Activated B cell treated with CpG ODN at 0.5 μM for 24 hours (primary cell): Measurements from ENCODE around the gene NMNAT3. TPM values are rescaled to one million over a fixed set of nuclear protein-coding genes. Genes with fewer than 3 reads are reported as not detected.

Experiments used
- ATAC-seq: fragments of 200-7000 bp; cut with Tn5 transposase; one replicate; pipeline ENCODE4 v1.10.0; 2021; ENCODE audit warnings: low read depth, mild to moderate bottlenecking, moderate library complexity
- CTCF ChIA-PET: fragments of 350-600 bp; sonication (Branson Sonifier 250); formaldehyde crosslinking; loops from one replicate; lab custom pipeline; 2021; ENCODE audit warnings: antibody characterized with exemption; lab: Charles Lee
- POLR2A ChIA-PET: fragments of 350-600 bp; sonication (Branson Sonifier 250); formaldehyde crosslinking; loops from one replicate; lab custom pipeline; 2021; ENCODE audit warnings: antibody characterized with exemption; lab: Charles Lee
- DNase-seq: peaks from one replicate; pipeline ENCODE4 v3.0.0; 2022
- H3K27ac Mint-ChIP-seq: one replicate; pipeline ENCODE4 v1.8.0; 2020; ENCODE audit warnings: mixed read lengths
- H3K27me3 Mint-ChIP-seq: one replicate; pipeline ENCODE4 v1.8.0; 2021; ENCODE audit warnings: mixed read lengths
- H3K36me3 Mint-ChIP-seq: one replicate; pipeline ENCODE4 v1.8.0; 2021; ENCODE audit warnings: low read depth, mixed read lengths
- H3K4me1 Mint-ChIP-seq: one replicate; pipeline ENCODE4 v1.8.0; 2021; ENCODE audit warnings: mixed read lengths
- H3K4me3 Mint-ChIP-seq: one replicate; pipeline ENCODE4 v1.8.0; 2020; ENCODE audit warnings: mild to moderate bottlenecking, mixed read lengths
- H3K9me3 Mint-ChIP-seq: one replicate; pipeline ENCODE4 v1.8.0; 2020; ENCODE audit warnings: mixed read lengths
- CTCF ChIP-seq: fragments of 200-600 bp; IDR thresholded peaks from one replicate; pipeline ENCODE4 v1.8.0; 2022; ENCODE audit warnings: antibody characterized with exemption, mild to moderate bottlenecking
- intact Hi-C: fragments of 100-400 bp; cut with micrococcal nuclease; formaldehyde crosslinking; loops from one replicate; pipeline ENCODE4 v1.15.1; 2024
- total RNA-seq: library from RNA; stranded (reverse); gene quantifications from 2 replicates; pipeline ENCODE4 v1.2.3, GENCODE V29; 2022

Gene NMNAT3
- total RNA-seq, 1 donor from 2014 or later: 1.1 TPM

GRCh38 chr3:139659511-139659910 is 18.3 kb downstream of the NMNAT3 start:
- Mint-ChIP-seq H3K4me1 (no peaks in the 10 kb centered on the region), H3K36me3 (no peaks in the 10 kb centered on the region), H3K27ac (no peak overlapping the region), H3K27me3 (no peaks in the 10 kb centered on the region), H3K4me3 (no peak overlapping the region), H3K9me3 (no peaks in the 10 kb centered on the region)
- ATAC-seq (no peak), DNase-seq (no peak)
- ChIA-PET POLR2A (no interaction called here), CTCF (no interaction called here)
- intact Hi-C loops: no loop called here
- TF ChIP-seq CTCF: no peak

GRCh38 chr3:139657936-139658335 is 19.8 kb downstream of the NMNAT3 start:
- H3K9me3 Mint-ChIP-seq: no peaks in the 10 kb centered on the region
- CTCF ChIA-PET: no interaction called here
- H3K4me1 Mint-ChIP-seq: no peaks in the 10 kb centered on the region
- no peaks in the 10 kb centered on the region for H3K36me3 Mint-ChIP-seq
- POLR2A ChIA-PET: no interaction called here
- H3K4me3 Mint-ChIP-seq: no peak overlapping the region
- no peak for DNase-seq
- no peak for ATAC-seq
- intact Hi-C loops: no loop called here
- H3K27ac Mint-ChIP-seq: no peak overlapping the region
- no peak for TF ChIP-seq CTCF
- no peaks in the 10 kb centered on the region for H3K27me3 Mint-ChIP-seq

- ChIA-PET POLR2A (no interaction called here), CTCF (no interaction called here)
- DNase-seq (no peak), ATAC-seq (no peak)
- no peaks in the 10 kb centered on the region for H3K9me3 Mint-ChIP-seq
- H3K36me3 Mint-ChIP-seq: no peaks in the 10 kb centered on the region
- no peak for TF ChIP-seq CTCF
- no peaks in the 10 kb centered on the region for H3K27me3 Mint-ChIP-seq
- no peak overlapping the region for H3K4me3 Mint-ChIP-seq
- no peaks in the 10 kb centered on the region for H3K4me1 Mint-ChIP-seq
- intact Hi-C loops: no loop called here
- no peak overlapping the region for H3K27ac Mint-ChIP-seq
Measured at GRCh38 chr3:139657434-139657833, 20.3 kb downstream of the NMNAT3 start.

GRCh38 chr3:139655909-139656595 is 21.7 kb downstream of the NMNAT3 start:
- DNase-seq (no peak), ATAC-seq (no peak)
- H3K27me3 Mint-ChIP-seq: no peaks in the 10 kb centered on the region
- CTCF ChIA-PET: no interaction called here
- H3K4me3 Mint-ChIP-seq: no peak overlapping the region
- H3K27ac Mint-ChIP-seq: no peak overlapping the region
- no peaks in the 10 kb centered on the region for H3K36me3 Mint-ChIP-seq
- TF ChIP-seq CTCF: no peak
- POLR2A ChIA-PET: no interaction called here
- H3K9me3 Mint-ChIP-seq: no peaks in the 10 kb centered on the region
- no peaks in the 10 kb centered on the region for H3K4me1 Mint-ChIP-seq
- intact Hi-C loops: no loop called here

GRCh38 chr3:139654637-139655365 is 23.0 kb downstream of the NMNAT3 start:
- H3K36me3 Mint-ChIP-seq: no peaks in the 10 kb centered on the region
- ChIA-PET POLR2A (no interaction called here), CTCF (no interaction called here)
- ATAC-seq (no peak), DNase-seq (no peak)
- no peaks in the 10 kb centered on the region for H3K4me1 Mint-ChIP-seq
- intact Hi-C loops: no loop called here
- H3K27ac Mint-ChIP-seq: no peak overlapping the region
- H3K4me3 Mint-ChIP-seq: no peak overlapping the region
- TF ChIP-seq CTCF: no peak
- H3K27me3 Mint-ChIP-seq: no peaks in the 10 kb centered on the region
- H3K9me3 Mint-ChIP-seq: no peaks in the 10 kb centered on the region
